ENCODE measurements around the gene CTBP1.

- no peak for TF ChIP-seq POLR2AphosphoS5 (IDR thresholded peaks at IDR 0.05)
- TF ChIP-seq CTCF (IDR thresholded peaks at IDR 0.05): no peak
- TF ChIP-seq POLR2A (IDR thresholded peaks at IDR 0.05): no peak
These were observed 23.4 kb downstream of the CTBP1 start for GRCh38 chr4:1225272-1226143.

All from breast epithelium (tissue), 3 donors.